GM21390 (cell line): ENCODE data around the gene CLCN1.

ENCODE experiments used
- ATAC-seq: cut with Tn5 transposase; IDR thresholded peaks from one replicate; pipeline ENCODE4 v1.9.1; 2021; ENCODE audit not compliant: unreplicated experiment

CLCN1 gene

GRCh38 chr7:143362131-143363015 is 46.5 kb downstream of the CLCN1 start, which contains the start of gene FAM131B:
TSS of gene FAM131B (minus strand) at chr7:143362713. CDS start at chr7:143362603, 110 bp downstream.
- ATAC-seq = no peak

- no peak for ATAC-seq
Measured at GRCh38 chr7:143363016-143363937, 47.4 kb downstream of the CLCN1 start.

- no peak for ATAC-seq
Measured at GRCh38 chr7:143367972-143368371, 52.1 kb downstream of the CLCN1 start.

GRCh38 chr7:143368387-143368786 is 52.5 kb downstream of the CLCN1 start:
- no peak for ATAC-seq

- no peak for ATAC-seq
Measured at GRCh38 chr7:143369678-143370651, 54.1 kb downstream of the CLCN1 start.

GRCh38 chr7:143372070-143372469 is 56.2 kb downstream of the CLCN1 start:
- no peak for ATAC-seq

GRCh38 chr7:143373255-143373794 is 57.4 kb downstream of the CLCN1 start:
- no peak for ATAC-seq

GRCh38 chr7:143374561-143374960 is 58.6 kb downstream of the CLCN1 start:
- ATAC-seq = no peak

GRCh38 chr7:143375298-143376034 is 59.6 kb downstream of the CLCN1 start:
- no peak for ATAC-seq

GRCh38 chr7:143376396-143376795 is 60.5 kb downstream of the CLCN1 start:
- ATAC-seq = no peak

GRCh38 chr7:143379611-143380259 is 63.8 kb downstream of the CLCN1 start:
- no peak for ATAC-seq

GRCh38 chr7:143380260-143380645 is 64.3 kb downstream of the CLCN1 start:
- ATAC-seq = peak; percentile 56

GRCh38 chr7:143380646-143381426 is 64.9 kb downstream of the CLCN1 start, which contains the start of gene ZYX:
TSS of gene ZYX (plus strand) at chr7:143381345. CDS start at chr7:143381572, 227 bp downstream.
- ATAC-seq = peak; percentile 74

GRCh38 chr7:143381427-143382125 is 65.7 kb downstream of the CLCN1 start:
- peak; percentile 22 for ATAC-seq

- no peak for ATAC-seq
Measured at GRCh38 chr7:143382126-143382790, 66.3 kb downstream of the CLCN1 start.

- no peak for ATAC-seq
Measured at GRCh38 chr7:143382791-143383641, 67.1 kb downstream of the CLCN1 start.
